Mononuclear cell (primary cell): ENCODE data around the gene TENT4A. TPM values are rescaled to one million over a fixed set of nuclear protein-coding genes. Genes with fewer than 3 reads are reported as not detected.

Source experiments
- H3K27me3 ChIP-seq: 2 replicates; pipeline ENCODE4 v1.6.0; 2011; ENCODE audit warnings: low read length, control low read depth; ENCODE audit not compliant: insufficient read depth
- H3K4me1 ChIP-seq: 2 replicates; pipeline ENCODE4 v1.5.1; 2011; ENCODE audit warnings: mild to moderate bottlenecking, low read length, control low read depth; ENCODE audit not compliant: insufficient read depth
- H3K4me3 ChIP-seq: 2 replicates; pipeline ENCODE4 v1.5.1; 2011; ENCODE audit warnings: mild to moderate bottlenecking, low read length, moderate library complexity
- H3K9me3 ChIP-seq: 2 replicates; pipeline ENCODE4 v1.5.1; 2011; ENCODE audit warnings: low read depth, mild to moderate bottlenecking, control low read depth, low read length
- total RNA-seq: library from RNA; depleted of rRNA; stranded (reverse); fragments of >200 nt; gene quantifications from one replicate; pipeline ENCODE4 v1.2.3, GENCODE V29; 2012

Gene TENT4A
- total RNA-seq, 1 donor: 38.9 TPM

- no peak overlapping the region for H3K4me3 ChIP-seq
These were observed 16.4 kb downstream of the TENT4A start for GRCh38 chr5:6729386-6730310.

GRCh38 chr5:6730407-6730806, 17.2 kb downstream of the TENT4A start:
- H3K4me3 ChIP-seq: no peak overlapping the region
- H3K27me3 ChIP-seq: no peaks in the 10 kb centered on the region
- H3K9me3 ChIP-seq: no peaks in the 10 kb centered on the region
- peaks cover 52% of the 10 kb centered on the region for H3K4me1 ChIP-seq

More at GRCh38 chr5:6729386-6730310, 16.4 kb downstream of the TENT4A start:
- Histone ChIP-seq H3K27me3 (no peaks in the 10 kb centered on the region), H3K4me1 (peaks cover 52% of the 10 kb centered on the region), H3K9me3 (no peaks in the 10 kb centered on the region)

GRCh38 chr5:6730807-6731206, 17.6 kb downstream of the TENT4A start:
- no peaks in the 10 kb centered on the region for H3K27me3 ChIP-seq
- peaks cover 52% of the 10 kb centered on the region for H3K4me1 ChIP-seq
- H3K4me3 ChIP-seq: no peak overlapping the region
- no peaks in the 10 kb centered on the region for H3K9me3 ChIP-seq

- no peak overlapping the region for H3K4me3 ChIP-seq
- H3K27me3 ChIP-seq: no peaks in the 10 kb centered on the region
- no peaks in the 10 kb centered on the region for H3K9me3 ChIP-seq
- peaks cover 55% of the 10 kb centered on the region for H3K4me1 ChIP-seq
These were observed 18.4 kb downstream of the TENT4A start for GRCh38 chr5:6731465-6732237.

GRCh38 chr5:6732634-6733410, 19.6 kb downstream of the TENT4A start:
- no peaks in the 10 kb centered on the region for H3K9me3 ChIP-seq
- no peaks in the 10 kb centered on the region for H3K27me3 ChIP-seq
- peaks cover 52% of the 10 kb centered on the region for H3K4me1 ChIP-seq
- no peak overlapping the region for H3K4me3 ChIP-seq

GRCh38 chr5:6733411-6734242, 20.4 kb downstream of the TENT4A start:
- Histone ChIP-seq H3K4me1 (peaks cover 47% of the 10 kb centered on the region), H3K9me3 (no peaks in the 10 kb centered on the region), H3K4me3 (no peak overlapping the region), H3K27me3 (no peaks in the 10 kb centered on the region)

GRCh38 chr5:6734243-6734700, 21.0 kb downstream of the TENT4A start:
- H3K4me3 ChIP-seq: no peak overlapping the region
- H3K9me3 ChIP-seq: no peaks in the 10 kb centered on the region
- no peaks in the 10 kb centered on the region for H3K27me3 ChIP-seq
- H3K4me1 ChIP-seq: peaks cover 42% of the 10 kb centered on the region

GRCh38 chr5:6734781-6735180, 21.5 kb downstream of the TENT4A start:
- Histone ChIP-seq H3K27me3 (no peaks in the 10 kb centered on the region), H3K4me1 (peaks cover 37% of the 10 kb centered on the region), H3K9me3 (no peaks in the 10 kb centered on the region), H3K4me3 (no peak overlapping the region)

GRCh38 chr5:6736106-6736505, 22.9 kb downstream of the TENT4A start:
- no peaks in the 10 kb centered on the region for H3K9me3 ChIP-seq
- H3K4me3 ChIP-seq: no peak overlapping the region
- peaks cover 31% of the 10 kb centered on the region for H3K4me1 ChIP-seq
- H3K27me3 ChIP-seq: no peaks in the 10 kb centered on the region

GRCh38 chr5:6736524-6737042, 23.4 kb downstream of the TENT4A start:
- Histone ChIP-seq H3K4me1 (peaks cover 27% of the 10 kb centered on the region), H3K9me3 (no peaks in the 10 kb centered on the region), H3K4me3 (no peak overlapping the region), H3K27me3 (no peaks in the 10 kb centered on the region)

- Histone ChIP-seq H3K27me3 (no peaks in the 10 kb centered on the region), H3K4me3 (no peak overlapping the region), H3K4me1 (peaks cover 20% of the 10 kb centered on the region), H3K9me3 (no peaks in the 10 kb centered on the region)
These were observed 24.1 kb downstream of the TENT4A start for GRCh38 chr5:6737043-6737941.

GRCh38 chr5:6739603-6740002, 26.4 kb downstream of the TENT4A start:
- H3K4me1 ChIP-seq: peaks cover 11% of the 10 kb centered on the region
- H3K9me3 ChIP-seq: no peaks in the 10 kb centered on the region
- no peak overlapping the region for H3K4me3 ChIP-seq
- no peaks in the 10 kb centered on the region for H3K27me3 ChIP-seq

GRCh38 chr5:6740586-6741150, 27.4 kb downstream of the TENT4A start:
- peaks cover 11% of the 10 kb centered on the region for H3K4me1 ChIP-seq
- no peak overlapping the region for H3K4me3 ChIP-seq
- no peaks in the 10 kb centered on the region for H3K27me3 ChIP-seq
- no peaks in the 10 kb centered on the region for H3K9me3 ChIP-seq
